CD4-positive, alpha-beta T cell treated with Interleukin-6 at 100 ng/mL for 8 hours (primary cell): ENCODE results near the gene NRL.

Source experiments
- DNase-seq: peaks from one replicate; pipeline ENCODE4 v3.0.0-alpha.2; 2020; ENCODE audit warnings: mixed read lengths, low spot score

Gene NRL

DNA sequence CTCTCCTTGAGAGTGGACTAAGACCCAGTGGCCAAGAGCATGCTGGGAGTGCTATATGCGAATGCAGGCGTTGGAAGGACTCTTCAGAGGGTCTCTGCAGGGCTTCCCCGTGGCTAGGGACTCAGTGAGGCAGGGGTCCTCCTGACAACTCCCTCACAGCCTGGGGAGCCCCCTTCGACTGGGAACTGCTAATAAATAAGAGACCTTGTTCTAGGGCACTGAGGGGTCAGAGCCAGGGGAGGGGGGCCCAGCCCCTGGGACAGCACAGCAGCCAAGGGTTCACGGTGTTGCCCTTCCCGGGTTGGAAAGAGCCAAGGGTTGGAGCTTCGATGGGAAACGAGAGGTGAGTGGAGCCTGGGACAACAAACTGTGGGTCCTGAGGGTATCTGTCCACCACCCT is 49.3 kb downstream of the NRL start:
- DNase-seq = no peak

DNA sequence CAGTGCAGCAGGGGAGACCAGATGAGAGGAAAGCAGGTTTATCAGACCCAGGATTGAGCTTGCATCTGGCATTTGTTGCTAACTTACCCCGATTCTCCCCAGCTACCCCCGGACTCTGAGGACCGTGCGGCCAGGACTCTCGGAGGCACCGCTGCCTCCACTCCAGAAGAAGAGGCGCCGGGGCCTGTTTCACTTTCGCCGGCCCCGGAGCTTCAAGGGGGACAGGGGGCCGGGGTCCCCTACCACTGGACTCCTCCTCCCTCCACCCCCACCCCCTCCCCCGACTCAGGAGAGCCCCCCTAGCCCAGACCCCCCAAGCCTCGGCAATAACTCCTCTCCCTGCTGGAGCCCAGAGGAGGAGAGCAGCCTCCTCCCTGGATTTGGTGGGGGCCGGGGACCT is 49.9 kb downstream of the NRL start:
- no peak for DNase-seq

DNA sequence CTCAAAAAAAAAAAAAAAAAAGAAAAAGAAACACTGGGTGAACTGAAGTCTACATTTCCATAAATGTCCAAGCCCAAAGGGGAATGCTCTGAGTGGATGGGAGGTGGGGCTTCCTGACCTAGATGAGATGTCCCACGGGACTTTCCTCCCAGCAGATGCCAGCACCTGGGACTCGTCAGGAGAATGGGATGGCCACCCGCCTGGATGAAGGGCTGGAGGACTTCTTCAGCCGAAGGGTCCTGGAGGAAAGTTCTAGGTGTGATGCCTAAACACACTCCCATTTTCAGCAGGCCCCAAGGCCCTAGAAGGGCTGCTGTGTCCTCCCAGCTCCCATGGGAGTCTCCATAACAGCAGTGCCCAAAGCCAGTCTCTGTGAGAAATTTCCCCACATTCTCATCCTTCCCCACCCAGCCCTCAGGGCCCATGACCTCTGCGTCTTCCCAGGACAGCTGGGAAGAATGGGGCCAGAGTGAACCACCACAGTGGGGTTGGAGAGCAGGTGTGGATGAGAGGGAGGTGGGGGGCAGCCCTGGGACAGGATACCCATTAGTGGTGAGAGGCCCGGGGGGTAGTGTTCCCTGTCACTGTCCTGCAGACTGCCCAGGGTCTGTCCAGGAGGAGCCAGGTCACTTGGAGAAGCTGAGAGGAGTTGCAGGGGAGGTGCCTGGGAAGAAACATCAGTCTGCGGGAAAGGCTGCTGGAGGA is 50.5 kb downstream of the NRL start:
- DNase-seq = no peak

DNA sequence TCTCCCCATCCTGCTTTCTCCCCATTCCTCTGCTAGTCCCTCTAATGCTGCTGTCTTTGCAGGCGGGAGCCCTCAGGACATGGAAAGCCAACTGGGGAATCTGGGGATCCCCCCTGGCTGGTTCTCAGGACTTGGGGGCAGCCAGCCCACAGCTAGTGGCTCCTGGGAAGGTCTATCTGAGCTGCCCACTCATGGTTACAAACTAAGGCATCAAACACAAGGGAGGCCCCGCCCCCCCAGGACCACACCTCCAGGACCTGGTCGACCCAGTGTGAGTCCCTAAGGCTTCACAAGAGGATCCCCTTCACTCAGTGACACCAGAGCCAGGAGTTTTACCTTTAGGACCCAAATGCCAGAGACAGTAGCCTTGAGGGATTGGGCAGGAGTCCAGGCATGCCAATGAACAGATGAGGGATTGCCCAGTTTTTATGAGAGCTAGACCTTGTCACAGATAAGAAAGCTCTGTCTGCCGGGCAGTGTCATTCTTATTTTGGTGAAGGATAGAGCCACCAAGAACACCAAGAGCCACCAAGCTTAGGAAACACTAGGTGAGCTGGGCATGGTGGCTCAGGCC is 51.4 kb downstream of the NRL start:
- DNase-seq = no peak

DNA sequence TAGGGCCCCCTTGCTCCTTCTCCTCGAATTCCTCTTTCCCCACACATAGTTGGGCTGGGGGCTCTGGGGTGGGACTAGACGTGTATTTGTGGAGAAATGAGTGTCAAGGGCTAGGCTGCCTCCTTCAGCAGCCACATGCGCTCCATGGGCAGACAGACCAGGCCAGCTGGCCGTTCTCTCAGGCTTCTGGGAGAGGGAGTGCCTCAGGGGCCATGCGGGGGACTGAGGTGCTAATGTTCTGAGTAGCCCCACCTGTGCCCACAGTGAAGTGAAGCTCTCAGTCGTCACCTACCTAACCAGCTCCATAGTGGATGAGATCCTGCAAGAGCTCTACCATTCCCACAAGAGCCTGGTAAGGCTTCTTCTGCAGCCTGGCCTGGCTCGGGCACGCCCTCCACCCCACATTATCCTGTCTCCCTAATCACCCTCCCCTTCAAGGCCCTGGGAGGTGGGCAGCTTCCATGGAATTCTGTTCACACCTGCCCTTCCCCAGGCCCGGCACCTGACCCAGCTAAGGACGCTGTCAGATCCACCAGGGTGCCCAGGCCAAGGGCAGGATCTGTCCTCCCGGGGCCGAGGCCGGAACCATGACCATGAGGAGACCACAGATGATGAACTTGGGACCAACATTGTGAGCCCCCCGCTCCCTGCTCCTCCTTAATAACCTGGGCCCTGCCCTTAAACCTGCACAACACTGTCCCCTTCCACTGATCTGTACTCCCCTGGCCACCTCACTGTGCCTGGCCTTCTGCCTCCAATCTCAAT is 52.4 kb downstream of the NRL start:
- DNase-seq = no peak

DNA sequence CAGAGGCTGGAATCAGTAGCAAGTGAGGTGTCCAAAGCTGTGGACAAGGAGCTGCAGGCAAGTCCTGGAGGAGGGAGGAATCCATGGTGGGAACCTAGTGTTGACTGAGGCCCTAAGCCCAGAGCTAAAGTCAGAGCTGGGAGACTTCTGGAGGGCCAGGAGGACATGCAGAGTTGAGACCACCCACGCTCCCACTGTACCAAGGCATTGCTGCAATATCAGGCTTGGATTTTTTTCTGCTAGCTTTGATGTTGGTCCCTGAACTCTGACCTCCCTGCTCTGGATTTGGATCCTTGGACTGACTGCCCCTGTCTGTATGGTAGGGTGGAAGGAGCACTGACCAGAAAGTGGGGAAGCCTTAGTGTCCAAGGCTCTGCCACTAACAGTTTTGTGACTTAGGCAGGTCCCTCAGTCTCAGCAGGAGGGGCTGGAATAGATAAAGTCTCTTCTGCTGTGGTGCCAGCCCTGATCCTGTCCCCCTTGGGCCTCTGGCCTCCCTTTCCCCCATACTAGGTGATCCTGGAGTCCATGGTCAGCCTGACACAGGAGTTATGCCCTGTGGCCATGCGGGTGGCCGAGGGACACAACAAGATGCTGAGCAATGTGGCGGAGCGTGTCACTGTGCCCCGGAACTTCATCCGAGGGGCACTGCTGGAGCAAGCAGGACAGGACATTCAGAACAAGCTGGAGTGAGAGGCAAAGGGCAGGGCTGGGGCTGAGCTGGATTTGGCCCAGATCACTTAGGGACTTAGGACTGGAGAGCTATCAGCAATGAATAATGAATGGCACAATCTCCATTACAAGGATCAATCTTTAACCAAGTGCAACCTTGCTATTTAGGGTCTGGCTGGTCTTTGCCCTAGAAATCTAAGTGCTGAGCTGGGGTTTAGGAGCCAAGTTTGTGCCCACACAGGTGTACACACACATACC is 53.5 kb downstream of the NRL start:
- no peak for DNase-seq

DNA sequence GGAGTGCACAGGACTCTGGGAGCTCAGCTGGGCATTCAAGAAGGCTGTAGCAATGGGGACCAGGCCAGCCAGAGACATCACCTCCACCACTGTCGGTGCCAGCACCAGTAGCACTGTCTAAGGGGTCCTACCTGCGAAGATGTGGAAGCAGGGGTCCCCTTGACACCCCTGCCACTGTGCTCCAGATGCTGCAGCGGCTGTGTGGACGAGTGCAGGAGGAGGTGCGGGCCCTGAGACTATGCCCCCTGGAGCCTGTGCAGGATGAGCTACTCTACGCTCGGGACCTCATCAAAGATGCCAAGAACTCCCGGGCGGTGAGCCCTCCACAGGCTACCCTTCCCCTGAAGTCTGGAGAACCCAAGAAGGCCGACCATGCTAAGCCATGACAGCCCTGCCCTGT is 54.3 kb downstream of the NRL start:
- no peak for DNase-seq

DNA sequence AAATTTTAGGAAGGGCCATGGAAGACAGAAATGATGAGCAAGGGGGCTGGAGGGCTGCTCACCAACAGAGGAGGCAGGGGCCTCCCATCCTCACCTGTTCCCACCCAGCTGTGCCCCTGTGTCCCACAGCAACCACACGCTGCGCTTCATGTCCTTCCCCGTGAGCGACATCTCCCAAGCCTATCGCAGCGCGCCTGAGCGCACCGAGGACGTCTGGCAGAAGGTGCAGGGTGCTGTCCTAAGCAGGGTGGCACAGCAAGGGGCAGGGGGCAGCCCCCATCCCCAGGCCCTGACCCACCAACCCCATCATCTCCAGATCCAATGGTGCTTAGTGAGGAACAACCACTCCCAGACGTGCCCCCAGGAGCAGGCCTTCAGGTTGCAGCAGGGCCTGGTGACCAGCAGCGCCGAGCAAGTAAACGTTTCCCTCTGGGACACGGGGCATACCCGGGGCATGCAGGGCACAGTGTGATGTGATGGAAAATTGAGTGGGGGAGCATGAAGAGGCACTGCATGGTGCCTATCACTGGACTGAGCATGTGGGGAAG is 54.8 kb downstream of the NRL start:
- no peak for DNase-seq

DNA sequence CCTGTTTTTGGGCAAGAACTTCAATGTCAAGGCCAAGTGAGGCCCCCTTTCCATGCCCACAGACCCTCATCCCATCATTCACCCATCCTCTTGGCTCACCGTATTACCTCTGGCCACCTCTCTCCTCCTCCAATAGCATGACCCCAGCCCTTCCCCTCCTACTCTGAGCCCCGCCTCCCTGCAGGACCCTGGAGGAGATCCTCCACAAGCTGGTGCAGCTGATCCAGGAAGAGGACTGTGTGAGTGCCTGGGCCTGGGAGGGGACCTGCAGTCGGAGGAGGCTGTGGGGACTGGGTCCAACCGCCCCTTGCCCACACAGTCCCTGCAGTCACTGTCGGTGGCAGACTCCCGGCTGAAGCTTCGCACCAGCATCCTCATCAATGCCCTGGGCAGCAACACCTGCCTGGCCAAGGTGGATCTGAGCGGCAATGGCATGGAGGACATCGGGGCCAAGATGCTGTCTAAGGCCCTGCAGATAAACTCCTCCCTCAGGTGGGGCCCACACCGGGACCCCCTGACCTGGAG is 55.7 kb downstream of the NRL start:
- no peak for DNase-seq

DNA sequence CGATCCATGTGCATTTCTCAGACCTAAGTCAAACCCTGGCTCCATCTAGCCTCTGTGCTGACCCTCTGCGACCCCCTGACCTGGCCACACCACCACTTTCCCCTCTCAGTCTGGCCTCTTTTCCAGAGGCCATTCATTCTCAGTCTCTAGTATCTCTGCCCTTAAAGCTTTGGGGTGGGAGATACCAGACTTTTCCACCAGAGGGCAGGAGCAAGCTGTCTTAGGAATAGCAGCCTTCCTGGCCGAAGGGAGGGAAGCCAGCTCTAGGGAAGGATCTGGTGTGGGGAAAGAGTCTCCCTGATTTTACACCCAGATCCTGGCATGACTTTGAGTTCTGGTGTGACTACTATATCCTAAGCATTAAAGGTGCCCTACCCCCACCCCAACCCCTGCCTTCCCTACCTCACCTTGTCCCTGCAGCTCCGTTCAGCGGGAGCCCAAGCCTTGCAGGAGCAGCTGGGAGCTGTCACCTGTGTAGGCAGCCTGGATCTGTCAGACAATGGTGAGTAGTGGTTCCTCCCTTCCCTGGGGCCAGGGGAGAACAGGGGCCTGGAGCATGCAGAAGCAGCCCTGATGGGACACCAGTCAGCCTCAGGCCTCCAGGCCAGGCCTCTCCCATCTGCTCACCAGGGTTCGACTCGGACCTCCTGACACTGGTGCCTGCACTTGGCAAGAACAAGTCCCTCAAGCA is 56.3 kb downstream of the NRL start:
- peak; percentile 71 for DNase-seq

DNA sequence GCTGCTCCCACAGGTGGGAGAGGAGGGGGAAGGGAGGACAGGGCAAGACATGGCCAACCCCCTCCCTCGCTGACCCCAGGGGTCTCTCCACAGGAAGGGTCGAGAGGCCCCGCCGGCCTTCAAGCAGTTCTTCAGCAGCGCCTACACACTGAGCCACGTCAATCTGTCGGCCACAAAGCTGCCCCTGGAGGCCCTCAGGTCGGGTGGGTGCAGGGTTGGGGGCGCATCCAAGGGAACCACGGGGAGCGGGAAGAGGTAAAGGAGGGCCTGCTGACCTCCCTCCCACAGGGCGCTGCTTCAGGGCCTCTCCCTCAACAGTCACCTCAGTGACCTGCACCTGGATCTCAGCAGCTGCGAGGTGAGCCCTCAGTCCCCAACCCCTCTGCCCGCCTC is 56.9 kb downstream of the NRL start:
- no peak for DNase-seq

DNA sequence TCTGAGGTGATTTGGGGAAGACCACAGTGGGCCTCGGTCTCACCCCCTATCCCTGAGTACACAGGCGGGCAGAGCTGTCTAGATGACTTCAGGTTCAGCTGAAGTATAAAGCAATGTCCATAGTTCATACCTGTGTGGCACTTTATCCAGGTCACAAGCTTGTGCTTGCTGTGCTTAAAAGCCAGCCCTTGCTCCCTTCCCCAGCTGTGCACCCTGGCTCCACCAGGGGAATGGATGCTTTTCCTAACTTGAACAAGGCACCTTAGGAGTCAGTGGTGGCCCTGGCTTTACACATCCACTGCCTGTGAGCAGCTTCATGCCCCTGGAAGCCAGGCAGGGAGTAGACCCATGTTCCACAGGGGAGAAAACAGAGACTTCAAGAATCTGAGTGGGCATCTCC is 57.5 kb downstream of the NRL start:
- no peak for DNase-seq

DNA sequence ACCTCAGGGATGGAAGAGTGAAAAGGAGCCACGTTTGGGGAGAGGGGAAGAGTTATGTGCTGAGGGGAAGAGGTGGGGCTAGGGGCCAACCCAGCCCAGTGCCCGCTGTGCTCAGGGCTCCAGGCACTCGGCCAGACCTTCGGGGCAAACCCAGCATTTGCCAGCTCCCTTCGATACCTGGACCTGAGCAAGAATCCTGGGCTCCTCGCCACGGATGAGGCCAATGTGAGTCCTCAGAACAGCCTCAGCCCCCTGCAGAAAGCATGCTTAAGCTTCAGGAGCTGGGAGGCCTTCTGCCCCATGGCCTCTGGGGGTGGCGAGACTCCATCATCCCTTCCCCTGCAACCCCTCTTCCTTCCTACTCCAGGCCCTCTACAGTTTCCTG is 58.0 kb downstream of the NRL start:
- DNase-seq = no peak

DNA sequence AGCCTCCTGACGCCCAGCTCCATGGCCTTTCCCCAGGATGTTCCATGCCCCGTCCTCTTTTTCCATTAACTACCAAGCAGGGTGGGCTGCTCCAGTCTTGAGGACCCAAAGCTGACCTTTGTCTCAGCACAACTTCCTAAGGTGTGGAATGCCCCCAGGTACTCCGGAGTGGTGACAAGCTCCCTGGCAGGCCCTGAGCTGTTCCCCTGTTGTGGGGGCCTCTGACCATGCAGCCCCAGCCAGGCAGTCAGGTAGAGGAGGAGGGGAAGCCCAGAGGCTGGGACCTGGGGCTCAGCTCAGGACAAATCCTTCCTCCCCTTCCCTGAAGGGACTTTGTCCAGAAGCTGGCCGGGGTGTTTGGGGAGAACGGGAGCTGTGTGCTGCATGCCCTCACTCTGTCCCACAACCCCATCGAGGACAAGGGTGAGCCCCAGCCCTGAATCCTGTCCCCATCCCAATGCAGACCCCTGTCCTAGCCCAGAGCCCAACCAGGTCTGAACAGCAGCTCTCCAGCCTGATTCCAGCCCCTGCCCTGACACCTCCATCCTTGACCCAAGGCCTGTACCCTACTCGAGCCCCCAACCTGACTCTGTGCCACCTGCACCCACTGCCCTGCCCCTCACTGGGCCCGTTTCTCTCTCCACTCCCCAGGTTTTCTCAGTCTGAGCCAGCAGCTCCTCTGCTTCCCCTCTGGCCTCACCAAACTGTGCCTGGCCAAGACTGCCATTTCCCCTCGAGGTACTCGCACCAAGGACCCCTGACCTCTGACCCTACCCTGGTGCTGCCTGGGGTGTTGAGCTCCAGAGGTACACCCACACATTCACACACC is 58.6 kb downstream of the NRL start:
- no peak for DNase-seq

DNA sequence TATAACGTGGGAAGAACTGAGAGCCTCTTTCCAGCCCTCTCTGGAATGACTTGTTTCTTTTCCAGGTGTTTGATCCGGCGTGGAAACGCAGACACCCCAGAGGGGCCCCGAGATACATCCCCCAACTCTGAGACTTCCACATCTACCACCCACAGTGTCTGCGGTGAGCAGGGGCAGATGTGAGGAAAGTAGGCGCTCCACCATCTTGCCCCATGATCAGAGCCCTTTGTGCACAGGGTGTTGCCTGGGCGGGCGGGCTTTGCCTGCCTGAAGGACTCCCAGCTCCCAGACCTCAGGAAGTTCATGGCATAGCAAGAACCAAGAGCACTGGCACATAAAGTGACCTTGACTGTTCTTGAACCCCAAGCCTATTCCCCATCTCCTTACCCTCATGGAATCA is 60.1 kb downstream of the NRL start:
- DNase-seq = no peak

DNA sequence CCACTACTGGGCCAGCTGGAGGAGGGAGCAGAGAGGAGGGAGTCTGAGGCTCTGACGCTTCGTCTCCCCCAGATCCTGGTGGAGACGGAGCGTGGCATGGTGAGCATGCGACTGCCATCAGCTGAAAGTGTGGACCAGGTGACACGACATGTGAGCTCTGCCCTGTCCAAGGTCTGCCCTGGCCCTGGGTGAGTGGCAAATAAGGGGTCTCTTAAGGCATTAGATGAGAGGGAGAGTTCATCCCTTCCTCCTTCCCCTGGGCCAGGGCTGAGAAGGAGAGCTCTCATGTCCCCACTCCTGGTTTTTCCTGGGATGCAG is 60.5 kb downstream of the NRL start:
- DNase-seq = no peak

DNA sequence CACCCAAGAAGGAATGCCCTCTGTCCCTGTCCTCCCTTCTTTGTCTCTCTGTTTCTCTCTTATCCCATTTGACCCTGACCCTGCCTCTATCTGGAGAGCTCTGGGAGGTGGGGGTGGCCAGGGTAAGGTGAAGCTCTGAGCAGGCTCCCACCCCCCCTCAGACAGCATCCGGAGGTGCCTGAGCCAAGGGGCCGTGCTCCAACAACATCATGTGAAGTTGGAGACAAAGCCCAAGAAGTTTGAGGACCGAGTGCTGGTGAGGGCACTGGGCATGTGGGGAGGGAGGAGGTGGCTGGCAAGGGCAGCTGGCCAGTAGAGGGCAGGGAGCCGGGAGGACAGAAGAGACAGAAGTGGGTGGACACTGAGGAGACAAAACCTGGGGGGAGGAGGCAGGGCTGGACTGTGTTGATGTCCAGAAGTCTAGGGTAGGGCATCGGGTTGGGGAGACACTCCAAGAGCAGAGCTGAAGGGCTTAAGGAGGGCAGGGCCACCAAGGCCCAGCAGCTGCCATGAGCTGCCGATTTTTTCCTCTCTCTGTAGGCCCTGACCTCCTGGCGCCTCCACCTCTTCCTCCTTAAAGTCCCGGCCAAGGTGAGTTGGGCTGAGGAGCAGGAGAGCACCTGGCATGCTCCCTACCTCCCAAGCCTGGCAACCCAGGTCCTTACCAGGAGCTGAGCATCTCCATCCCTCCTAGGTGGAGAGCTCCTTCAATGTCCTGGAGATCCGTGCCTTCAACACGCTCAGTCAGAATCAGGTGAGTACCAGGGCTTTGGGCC is 61.0 kb downstream of the NRL start:
- no peak for DNase-seq

DNA sequence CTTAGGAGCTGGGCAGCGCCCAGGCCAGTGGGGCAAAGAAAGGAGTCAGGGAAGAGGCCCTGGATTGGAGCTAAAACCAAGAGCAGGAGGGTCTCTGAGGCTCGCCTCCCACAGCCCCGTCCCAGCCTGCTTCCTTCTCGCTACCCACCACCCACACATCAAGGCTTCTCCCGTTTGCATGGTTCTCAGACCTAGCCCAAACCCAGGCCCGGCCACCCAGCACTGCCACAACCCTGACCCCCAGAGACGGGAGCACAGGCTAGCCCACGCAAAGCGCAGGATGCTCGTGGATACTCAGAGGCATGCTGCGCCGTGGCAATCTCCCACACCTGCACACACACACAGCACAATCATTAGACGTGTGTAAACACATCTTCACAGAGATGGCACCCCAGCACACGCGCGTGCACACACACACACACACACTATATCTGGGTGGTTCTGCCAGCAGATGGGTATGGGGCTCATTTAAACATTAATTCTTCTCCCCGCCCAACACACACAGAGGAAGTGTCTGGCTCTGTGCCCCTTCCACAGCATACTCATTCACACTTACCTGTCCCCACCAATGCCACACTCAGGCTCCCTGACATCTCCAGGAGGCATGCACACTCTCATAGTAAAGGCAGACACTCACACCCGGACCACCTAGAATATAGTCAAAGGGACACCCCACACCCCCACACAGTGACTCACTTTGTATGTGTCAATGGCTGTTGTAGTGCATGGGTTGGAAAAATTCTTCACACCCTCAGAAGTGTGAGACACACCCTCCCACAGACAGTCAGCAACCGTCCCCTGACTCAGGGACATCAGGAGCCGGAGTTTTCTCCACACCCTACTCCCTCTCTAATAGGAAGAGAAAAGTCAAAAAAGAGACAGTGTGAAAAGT is 61.8 kb downstream of the NRL start:
- DNase-seq = no peak
